Amniotic epithelial cell (primary cell): ENCODE measurements around the gene NEDD4L.

Experiments
- DNase-seq: peaks from one replicate; pipeline ENCODE4 v3.0.0-alpha.2; 2010; ENCODE audit warnings: low read depth

NEDD4L gene

GRCh38 chr18:58319719-58320118, 275.7 kb downstream of the NEDD4L start:
- DNase-seq: no peak

- no peak for DNase-seq
Observed at GRCh38 chr18:58320907-58321561, 277.0 kb downstream of the NEDD4L start.

GRCh38 chr18:58321986-58322385, 278.0 kb downstream of the NEDD4L start:
- DNase-seq: peak; percentile 47

- no peak for DNase-seq
Observed at GRCh38 chr18:58322464-58322863, 278.4 kb downstream of the NEDD4L start.

GRCh38 chr18:58323866-58324762, 280.1 kb downstream of the NEDD4L start:
- DNase-seq: no peak

GRCh38 chr18:58324824-58325480, 280.9 kb downstream of the NEDD4L start:
- no peak for DNase-seq

GRCh38 chr18:58325494-58325893, 281.5 kb downstream of the NEDD4L start:
- no peak for DNase-seq

- no peak for DNase-seq
Observed at GRCh38 chr18:58334061-58334460, 290.0 kb downstream of the NEDD4L start.

GRCh38 chr18:58335223-58335622, 291.2 kb downstream of the NEDD4L start:
- no peak for DNase-seq

- no peak for DNase-seq
Observed at GRCh38 chr18:58335821-58336220, 291.8 kb downstream of the NEDD4L start.

- peak; percentile 56 for DNase-seq
Observed at GRCh38 chr18:58336605-58337004, 292.6 kb downstream of the NEDD4L start.

GRCh38 chr18:58337285-58337684, 293.3 kb downstream of the NEDD4L start:
- DNase-seq: no peak

GRCh38 chr18:58337686-58338085, 293.7 kb downstream of the NEDD4L start:
- DNase-seq: peak; percentile 61

- no peak for DNase-seq
Observed at GRCh38 chr18:58338141-58338540, 294.1 kb downstream of the NEDD4L start.

GRCh38 chr18:58338961-58339592, 295.1 kb downstream of the NEDD4L start:
- no peak for DNase-seq

GRCh38 chr18:58339890-58340289, 295.9 kb downstream of the NEDD4L start:
- no peak for DNase-seq

- no peak for DNase-seq
Observed at GRCh38 chr18:58341916-58342315, 297.9 kb downstream of the NEDD4L start.

GRCh38 chr18:58344080-58344670, 300.1 kb downstream of the NEDD4L start:
- DNase-seq: no peak

- DNase-seq: no peak
Observed at GRCh38 chr18:58344861-58345463, 300.9 kb downstream of the NEDD4L start.

GRCh38 chr18:58345875-58346274, 301.8 kb downstream of the NEDD4L start:
- no peak for DNase-seq

- DNase-seq: no peak
Observed at GRCh38 chr18:58347135-58347534, 303.1 kb downstream of the NEDD4L start.

- peak; percentile 89 for DNase-seq
Observed at GRCh38 chr18:58348517-58348916, 304.5 kb downstream of the NEDD4L start.
